IPS DF 6.9 (cell line): ENCODE measurements around the gene MMP15.
"Not testable (repeated sequence)": the region's sequence is repeated elsewhere in the genome, so short reads cannot be mapped to it uniquely, and the experiment has no call there.

Experiments
- DNase-seq: peaks from one replicate; pipeline ENCODE4 v3.0.0-alpha.2; 2013; ENCODE audit warnings: low read depth, low spot score
- H3K27ac ChIP-seq: one replicate; pipeline ENCODE4 v1.5.1; 2013; ENCODE audit warnings: low read length, control low read depth
- H3K27me3 ChIP-seq: 2 replicates; pipeline ENCODE4 v1.6.1; 2013; ENCODE audit warnings: mild to moderate bottlenecking, low read length; ENCODE audit not compliant: control insufficient read depth, insufficient read depth
- H3K36me3 ChIP-seq: 2 replicates; pipeline ENCODE4 v1.6.1; 2013; ENCODE audit warnings: low read length; ENCODE audit not compliant: control insufficient read depth, insufficient read depth
- H3K4me1 ChIP-seq: 2 replicates; pipeline ENCODE4 v1.6.1; 2013; ENCODE audit warnings: low read length; ENCODE audit not compliant: control insufficient read depth, insufficient read depth
- H3K4me3 ChIP-seq: 2 replicates; pipeline ENCODE4 v1.5.1; 2013; ENCODE audit warnings: mild to moderate bottlenecking, low read length
- H3K9me3 ChIP-seq: 2 replicates; pipeline ENCODE4 v1.6.1; 2013; ENCODE audit warnings: low read length, inconsistent platforms; ENCODE audit not compliant: control insufficient read depth, insufficient read depth
- WGBS: extraction: QIAGEN DNeasy Blood & Tissue Kit; methylation state at CpG from one replicate; pipeline ENCODE4 v1.1.7; 2013; ENCODE audit warnings: mixed read lengths, missing lambda C conversion rate; ENCODE audit not compliant: insufficient read length, insufficient coverage; 5-methylcytosine and 5-hydroxymethylcytosine counted together

Gene MMP15

GRCh38 chr16:58051821-58052603 lies 26.5 kb downstream of the MMP15 start:
- Histone ChIP-seq H3K27ac (no peak overlapping the region), H3K27me3 (no peaks in the 10 kb centered on the region), H3K36me3 (no peaks in the 10 kb centered on the region), H3K4me3 (no peak overlapping the region), H3K9me3 (no peaks in the 10 kb centered on the region), H3K4me1 (peaks cover 3% of the 10 kb centered on the region; the same call in 1 of the 2 replicates)
- no CpG with 5 or more reads among the region's 10 CpGs for WGBS
- DNase-seq, result no peak

GRCh38 chr16:58053682-58054005 lies 28.1 kb downstream of the MMP15 start:
- Histone ChIP-seq H3K4me1 (no peaks in the 10 kb centered on the region), H3K36me3 (no peaks in the 10 kb centered on the region), H3K27me3 (no peaks in the 10 kb centered on the region), H3K27ac (no peak overlapping the region), H3K9me3 (no peaks in the 10 kb centered on the region), H3K4me3 (no peak overlapping the region)
- DNase-seq, result no peak
- no CpG with 5 or more reads among the region's 5 CpGs for WGBS

GRCh38 chr16:58054289-58054688 lies 28.7 kb downstream of the MMP15 start:
- Histone ChIP-seq H3K36me3 (no peaks in the 10 kb centered on the region), H3K27me3 (no peaks in the 10 kb centered on the region), H3K4me1 (no peaks in the 10 kb centered on the region), H3K9me3 (no peaks in the 10 kb centered on the region), H3K27ac (no peak overlapping the region), H3K4me3 (no peak overlapping the region)
- no CpG with 5 or more reads among the region's 10 CpGs for WGBS
- no peak for DNase-seq

GRCh38 chr16:58056580-58056979 lies 31.0 kb downstream of the MMP15 start:
- H3K4me3 ChIP-seq, result no peak overlapping the region
- WGBS, result no CpG with 5 or more reads among the region's 5 CpGs
- no peak for DNase-seq
- H3K27me3 ChIP-seq, result no peaks in the 10 kb centered on the region
- H3K9me3 ChIP-seq, result no peaks in the 10 kb centered on the region
- H3K4me1 ChIP-seq, result no peaks in the 10 kb centered on the region
- H3K27ac ChIP-seq, result no peak overlapping the region
- no peaks in the 10 kb centered on the region for H3K36me3 ChIP-seq

GRCh38 chr16:58057121-58057520 lies 31.6 kb downstream of the MMP15 start:
- Histone ChIP-seq H3K27ac (no peak overlapping the region), H3K9me3 (no peaks in the 10 kb centered on the region), H3K36me3 (no peaks in the 10 kb centered on the region), H3K4me3 (no peak overlapping the region), H3K4me1 (no peaks in the 10 kb centered on the region), H3K27me3 (no peaks in the 10 kb centered on the region)
- no CpG with 5 or more reads among the region's 5 CpGs for WGBS
- no peak for DNase-seq

- Histone ChIP-seq H3K36me3 (no peaks in the 10 kb centered on the region), H3K9me3 (no peaks in the 10 kb centered on the region), H3K4me3 (no peak overlapping the region), H3K27me3 (no peaks in the 10 kb centered on the region), H3K4me1 (no peaks in the 10 kb centered on the region), H3K27ac (no peak overlapping the region)
- no CpG with 5 or more reads among the region's 3 CpGs for WGBS
- DNase-seq, result no peak
Measured at GRCh38 chr16:58057784-58058183, 32.2 kb downstream of the MMP15 start.

- Histone ChIP-seq H3K36me3 (no peaks in the 10 kb centered on the region), H3K27me3 (no peaks in the 10 kb centered on the region), H3K4me3 (no peak overlapping the region), H3K27ac (no peak overlapping the region), H3K9me3 (no peaks in the 10 kb centered on the region), H3K4me1 (peaks cover 2% of the 10 kb centered on the region; the same call in 1 of the 2 replicates)
- no CpG with 5 or more reads among the region's 4 CpGs for WGBS
- DNase-seq, result no peak
Measured at GRCh38 chr16:58062821-58063220, 37.3 kb downstream of the MMP15 start.

GRCh38 chr16:58063377-58064076 lies 38.0 kb downstream of the MMP15 start:
- H3K27ac ChIP-seq, result no peak overlapping the region
- no peaks in the 10 kb centered on the region for H3K9me3 ChIP-seq
- WGBS, result no CpG with 5 or more reads among the region's 8 CpGs
- DNase-seq, result no peak
- no peaks in the 10 kb centered on the region for H3K27me3 ChIP-seq
- H3K36me3 ChIP-seq, result no peaks in the 10 kb centered on the region
- peaks cover 2% of the 10 kb centered on the region; the same call in 1 of the 2 replicates for H3K4me1 ChIP-seq
- no peak overlapping the region for H3K4me3 ChIP-seq

- Histone ChIP-seq H3K27ac (no peak overlapping the region), H3K4me1 (no peaks in the 10 kb centered on the region), H3K4me3 (no peak overlapping the region), H3K9me3 (no peaks in the 10 kb centered on the region), H3K36me3 (no peaks in the 10 kb centered on the region), H3K27me3 (no peaks in the 10 kb centered on the region)
- no peak for DNase-seq
- WGBS, result no CpG with 5 or more reads among the region's 4 CpGs
Measured at GRCh38 chr16:58070585-58070984, 45.0 kb downstream of the MMP15 start.

GRCh38 chr16:58072134-58072533 lies 46.6 kb downstream of the MMP15 start:
- H3K9me3 ChIP-seq, H3K27me3 ChIP-seq, H3K36me3 ChIP-seq, DNase-seq, H3K4me3 ChIP-seq, H3K4me1 ChIP-seq, H3K27ac ChIP-seq: not testable (repeated sequence)
- no CpG with 5 or more reads among the region's 5 CpGs for WGBS

- WGBS, result no CpG with 5 or more reads among the region's 2 CpGs
- not testable (repeated sequence) for H3K27ac ChIP-seq, H3K4me3 ChIP-seq, DNase-seq, H3K4me1 ChIP-seq, H3K9me3 ChIP-seq, H3K36me3 ChIP-seq, H3K27me3 ChIP-seq
Measured at GRCh38 chr16:58073086-58073485, 47.5 kb downstream of the MMP15 start.
